ELF-1 (cell line): ENCODE measurements around the gene ADAMTS15.

Experiments used
- DNase-seq: peaks from one replicate; pipeline ENCODE4 v3.0.0-alpha.2; 2016; ENCODE audit warnings: low read depth, low spot score

ADAMTS15 gene

GRCh38 chr11:130514316-130514715 lies 65.9 kb downstream of the ADAMTS15 start:
- no peak for DNase-seq

- no peak for DNase-seq
These were observed 66.4 kb downstream of the ADAMTS15 start for GRCh38 chr11:130514851-130515250.

- peak; percentile 70 for DNase-seq
These were observed 67.5 kb downstream of the ADAMTS15 start for GRCh38 chr11:130515829-130516553.

GRCh38 chr11:130516554-130517505 lies 68.4 kb downstream of the ADAMTS15 start:
- no peak for DNase-seq

GRCh38 chr11:130518164-130518680 lies 69.8 kb downstream of the ADAMTS15 start:
- DNase-seq, result no peak

GRCh38 chr11:130519128-130519932 lies 70.9 kb downstream of the ADAMTS15 start:
- DNase-seq, result no peak

- DNase-seq, result no peak
These were observed 71.8 kb downstream of the ADAMTS15 start for GRCh38 chr11:130520271-130520671.

GRCh38 chr11:130522284-130522961 lies 74.0 kb downstream of the ADAMTS15 start:
- DNase-seq, result peak; percentile 93

- no peak for DNase-seq
These were observed 74.7 kb downstream of the ADAMTS15 start for GRCh38 chr11:130523166-130523565.

- DNase-seq, result no peak
These were observed 75.2 kb downstream of the ADAMTS15 start for GRCh38 chr11:130523609-130524008.

- DNase-seq, result no peak
These were observed 75.8 kb downstream of the ADAMTS15 start for GRCh38 chr11:130524132-130524790.

- DNase-seq, result no peak
These were observed 76.9 kb downstream of the ADAMTS15 start for GRCh38 chr11:130525307-130525706.
